Neural cell (in vitro differentiated cells): ENCODE measurements around the gene CSMD2. TPM values are rescaled to one million over a fixed set of nuclear protein-coding genes. Genes with fewer than 3 reads are reported as not detected.

ENCODE experiments used
- H2AFZ ChIP-seq: fragments of 200-600, 300-800 bp; sonication (generic), shearing (Covaris generic); 2 replicates; pipeline ENCODE4 v1.6.0; 2014; ENCODE audit warnings: low read depth, mild to moderate bottlenecking, antibody characterized with exemption, low read length, moderate library complexity
- H3F3A ChIP-seq: fragments of 200-600 bp; shearing (Covaris generic); 2 replicates; pipeline ENCODE4 v1.6.1; 2016; ENCODE audit warnings: mild to moderate bottlenecking, moderate library complexity, mixed read lengths, antibody characterized with exemption, low read length; ENCODE audit not compliant: insufficient read depth, poor library complexity, severe bottlenecking
- H3K27ac ChIP-seq: fragments of 200-600, 300-800 bp; sonication (generic), shearing (Covaris generic); 2 replicates; pipeline ENCODE4 v1.5.1; 2014; ENCODE audit warnings: mild to moderate bottlenecking, low read length, moderate library complexity
- H3K27me3 ChIP-seq: fragments of 300-800, 200-600 bp; sonication (generic), shearing (Covaris generic); 2 replicates; pipeline ENCODE4 v1.6.0; 2014; ENCODE audit warnings: mild to moderate bottlenecking, low read depth, low read length, moderate library complexity; ENCODE audit not compliant: insufficient read depth
- H3K36me3 ChIP-seq: fragments of 300-800, 200-600 bp; sonication (generic), shearing (Covaris generic); 2 replicates; pipeline ENCODE4 v1.5.1; 2014; ENCODE audit warnings: mild to moderate bottlenecking, antibody characterized with exemption, low read length, moderate library complexity; ENCODE audit not compliant: insufficient read depth
- H3K4me2 ChIP-seq: fragments of 300-800, 200-600 bp; sonication (generic), shearing (Covaris generic); 2 replicates; pipeline ENCODE4 v1.6.0; 2014; ENCODE audit warnings: mild to moderate bottlenecking, low read length
- H3K4me3 ChIP-seq: fragments of 300-800, 200-600 bp; sonication (generic), shearing (Covaris generic); 2 replicates; pipeline ENCODE4 v1.5.1; 2014; ENCODE audit warnings: mild to moderate bottlenecking, low read length, moderate library complexity
- H3K79me2 ChIP-seq: fragments of 200-600 bp; shearing (Covaris generic); replicated peaks from 2 replicates; pipeline ENCODE4 v1.6.0; 2014; ENCODE audit warnings: mild to moderate bottlenecking, low read length, moderate library complexity; ENCODE audit not compliant: insufficient read depth
- H3K9ac ChIP-seq: fragments of 300-800, 200-600 bp; sonication (generic), shearing (Covaris generic); 2 replicates; pipeline ENCODE4 v1.6.1; 2016; ENCODE audit warnings: mild to moderate bottlenecking, low read length, mixed read lengths
- H3K9me2 ChIP-seq: fragments of 200-600 bp; shearing (Covaris generic); 2 replicates; pipeline ENCODE4 v1.6.1; 2016; ENCODE audit warnings: mild to moderate bottlenecking, low read length, mixed read lengths; ENCODE audit not compliant: insufficient read depth
- H3K9me3 ChIP-seq: fragments of 200-600, 300-800 bp; sonication (generic), shearing (Covaris generic); 2 replicates; pipeline ENCODE4 v1.6.1; 2016; ENCODE audit warnings: mild to moderate bottlenecking, mixed run types, low read length, moderate library complexity, mixed read lengths
- H4K20me1 ChIP-seq: fragments of 200-600 bp; shearing (Covaris generic); 2 replicates; pipeline ENCODE4 v1.6.1; 2016; ENCODE audit warnings: mild to moderate bottlenecking, mixed run types; ENCODE audit not compliant: insufficient read depth
- CTCF ChIP-seq: fragments of 450-650 bp; IDR thresholded peaks from 2 replicates; pipeline ENCODE4 v1.5.1; 2014; ENCODE audit warnings: antibody characterized with exemption, mild to moderate bottlenecking, moderate library complexity; ENCODE audit not compliant: poor library complexity, severe bottlenecking
- EP300 ChIP-seq: fragments of 450-650 bp; conservative IDR thresholded peaks from 2 replicates; pipeline ENCODE4 v1.6.1; 2014; ENCODE audit warnings: antibody characterized with exemption, mild to moderate bottlenecking, moderate library complexity; ENCODE audit not compliant: poor library complexity, severe bottlenecking
- EZH2 ChIP-seq: fragments of 200-600, 300-800 bp; shearing (Covaris generic), sonication (generic); IDR thresholded peaks from 2 replicates; pipeline ENCODE4 v1.6.1; 2014; ENCODE audit warnings: antibody characterized with exemption, low read length, borderline replicate concordance, mild to moderate bottlenecking; ENCODE audit not compliant: insufficient read depth, poor library complexity, severe bottlenecking
- MXI1 ChIP-seq: fragments of 450-650 bp; conservative IDR thresholded peaks from 2 replicates; pipeline ENCODE4 v1.6.1; 2014; ENCODE audit warnings: antibody characterized with exemption, mild to moderate bottlenecking; ENCODE audit not compliant: poor library complexity, severe bottlenecking
- POLR2AphosphoS5 ChIP-seq: IDR thresholded peaks from 2 replicates; pipeline ENCODE4 v1.6.1; 2012
- RAD21 ChIP-seq: fragments of 450-650 bp; conservative IDR thresholded peaks from 2 replicates; pipeline ENCODE4 v1.6.1; 2014; ENCODE audit warnings: antibody characterized with exemption, mild to moderate bottlenecking, moderate library complexity
- REST ChIP-seq: IDR thresholded peaks from 2 replicates; pipeline ENCODE4 v1.6.1; 2012; ENCODE audit warnings: borderline replicate concordance
- SMC3 ChIP-seq: fragments of 450-650 bp; conservative IDR thresholded peaks from 2 replicates; pipeline ENCODE4 v1.6.1; 2014; ENCODE audit warnings: antibody characterized with exemption, mild to moderate bottlenecking, moderate library complexity; ENCODE audit not compliant: poor library complexity
- TAF1 ChIP-seq: IDR thresholded peaks from 2 replicates; pipeline ENCODE4 v1.6.1; 2012; ENCODE audit warnings: low read depth
- polyA plus RNA-seq: library from polyadenylated mRNA; depleted of rRNA; stranded (reverse); fragments of >200 nt; gene quantifications from 2 replicates; pipeline ENCODE4 v1.2.3, GENCODE V29; 2014

Gene CSMD2
- polyA plus RNA-seq, 1 donor from 2014 or later, result 9.6 TPM

- no peaks in the 10 kb centered on the region for H3F3A ChIP-seq
Observed at GRCh38 chr1:33725037-33725436, 440.0 kb downstream of the CSMD2 start.

GRCh38 chr1:33724348-33724747 is 440.7 kb downstream of the CSMD2 start:
- Histone ChIP-seq H3K4me2 (no peak overlapping the region), H3K9me3 (no peaks in the 10 kb centered on the region), H3K4me3 (no peak overlapping the region), H3F3A (no peaks in the 10 kb centered on the region), H3K9ac (no peak overlapping the region), H3K79me2 (no peaks in the 10 kb centered on the region), H4K20me1 (no peaks in the 10 kb centered on the region), H3K9me2 (no peaks in the 10 kb centered on the region), H2AFZ (no peak overlapping the region), H3K27me3 (no peaks in the 10 kb centered on the region), H3K36me3 (peaks cover 4% of the 10 kb centered on the region), H3K27ac (no peak overlapping the region)
- TF ChIP-seq REST, result no peak
- TF ChIP-seq TAF1, result no peak
- TF ChIP-seq SMC3, result no peak
- TF ChIP-seq RAD21, result no peak
- no peak for TF ChIP-seq MXI1
- no peak for TF ChIP-seq CTCF
- no peak for TF ChIP-seq EP300
- no peak for TF ChIP-seq POLR2AphosphoS5

More at GRCh38 chr1:33725037-33725436, 440.0 kb downstream of the CSMD2 start:
- Histone ChIP-seq H2AFZ (no peak overlapping the region), H3K9ac (no peak overlapping the region), H3K4me2 (no peak overlapping the region), H3K36me3 (peaks cover 4% of the 10 kb centered on the region), H3K9me2 (no peaks in the 10 kb centered on the region), H3K27ac (no peak overlapping the region), H3K4me3 (no peak overlapping the region), H3K9me3 (no peaks in the 10 kb centered on the region), H3K27me3 (no peaks in the 10 kb centered on the region), H3K79me2 (no peaks in the 10 kb centered on the region), H4K20me1 (no peaks in the 10 kb centered on the region)
- TF ChIP-seq REST, result no peak
- TF ChIP-seq RAD21, result no peak
- no peak for TF ChIP-seq EZH2
- TF ChIP-seq SMC3, result no peak
- TF ChIP-seq CTCF, result no peak
- no peak for TF ChIP-seq POLR2AphosphoS5
